AG08396 (cell line): ENCODE measurements around the gene TOLLIP.
A peak's percentile ranks its signal among the peaks of the same experiment; 100 is the strongest.
"Not testable (repeated sequence)": the region's sequence is repeated elsewhere in the genome, so short reads cannot be mapped to it uniquely, and the experiment has no call there.

Source experiments
- DNase-seq: peaks from one replicate; pipeline ENCODE4 v3.0.0; 2012; ENCODE audit warnings: low spot score, mixed read lengths

The TOLLIP gene

GRCh38 chr11:1281326-1281973 lies 28.0 kb downstream of the TOLLIP start:
- DNase-seq, result no peak

GRCh38 chr11:1280116-1281035 lies 29.1 kb downstream of the TOLLIP start:
- no peak for DNase-seq

DNA sequence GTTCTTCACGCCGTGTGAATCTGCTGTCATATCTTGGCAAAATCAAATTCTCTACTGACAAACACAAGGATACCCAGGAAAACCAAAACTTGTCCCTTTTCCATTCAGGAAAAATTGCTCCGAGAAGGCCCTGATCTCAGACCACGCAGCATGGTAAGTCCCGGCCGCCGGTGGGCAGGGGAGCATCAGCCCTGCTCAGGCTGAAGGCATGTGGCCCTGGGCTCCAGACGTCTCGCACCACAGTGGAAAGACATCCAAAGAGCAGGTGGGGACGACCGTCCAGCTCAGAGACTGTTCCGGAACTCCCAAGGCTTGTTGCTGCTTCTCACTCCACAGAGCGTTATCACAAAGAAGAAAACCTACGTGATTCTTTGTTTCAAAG lies 29.8 kb downstream of the TOLLIP start:
- DNase-seq, result no peak

DNA sequence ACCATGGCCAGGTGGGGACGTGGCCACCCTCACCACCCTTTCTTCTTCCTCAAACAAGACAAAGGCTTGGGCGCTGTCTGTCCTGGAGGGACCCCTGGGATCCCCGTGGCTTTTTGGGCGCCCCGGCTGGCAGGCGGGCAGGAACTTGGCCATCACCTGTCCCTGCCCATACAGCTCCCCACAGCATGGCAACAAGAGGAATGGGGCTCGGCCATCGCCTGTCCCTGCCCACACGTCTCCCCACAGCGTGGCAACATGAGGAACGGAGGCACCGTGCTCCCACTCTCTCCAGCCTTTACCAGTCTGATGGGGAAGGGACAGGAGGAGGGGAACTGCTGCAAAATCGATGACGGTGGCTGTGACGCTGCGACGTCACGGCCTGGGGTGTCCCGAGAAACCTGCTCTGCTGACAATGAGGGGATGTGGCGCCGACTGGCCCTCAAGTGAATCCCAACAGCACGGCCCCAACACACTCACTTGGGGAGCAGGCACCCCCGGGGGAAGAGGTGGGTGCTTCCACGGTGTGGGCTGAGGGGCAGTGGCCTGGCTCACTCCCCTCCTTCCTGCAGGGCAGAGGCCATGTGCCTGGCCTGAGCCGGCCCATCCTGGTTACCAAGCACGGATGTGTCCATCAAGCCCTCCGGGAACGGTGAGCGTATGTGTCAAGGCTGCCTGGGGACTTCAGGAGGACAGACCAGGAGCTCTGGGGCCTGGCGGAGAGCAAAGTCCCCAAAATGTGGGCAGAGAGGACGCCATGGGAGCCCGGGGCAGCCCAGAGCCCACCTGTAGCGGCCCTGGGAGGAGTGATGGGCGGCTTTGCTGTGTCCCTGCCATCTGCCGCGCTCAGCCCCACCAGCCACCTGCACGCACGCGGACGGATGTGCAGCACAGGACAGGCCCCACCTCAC lies 30.4 kb downstream of the TOLLIP start:
- no peak for DNase-seq

DNA sequence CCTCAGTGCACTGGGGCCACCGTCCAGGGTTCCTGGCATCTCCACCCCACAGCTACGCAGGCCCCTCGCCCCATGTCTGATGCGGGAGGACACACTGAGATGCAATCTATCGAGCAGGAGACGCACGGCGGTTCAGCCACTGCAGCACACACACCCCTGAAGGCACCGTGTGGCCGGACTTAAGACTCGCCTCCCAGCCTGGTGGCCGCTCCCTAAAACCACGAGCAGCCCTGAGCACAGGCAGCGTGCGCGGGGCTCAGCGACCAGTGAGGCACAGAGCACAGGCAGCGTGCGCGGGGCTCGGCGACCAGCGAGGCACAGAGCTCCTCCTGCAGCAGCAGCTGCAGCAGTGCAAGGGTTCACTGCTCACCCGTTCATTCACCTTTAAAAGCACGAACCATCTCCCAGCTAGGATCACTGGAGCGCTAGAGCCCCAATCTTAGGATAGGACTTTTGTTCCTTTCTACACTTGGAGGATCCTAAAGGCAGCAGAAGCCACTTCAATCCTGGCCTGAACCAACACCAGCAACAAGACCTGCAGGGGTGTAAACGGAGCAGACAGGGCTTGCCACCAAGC lies 31.4 kb downstream of the TOLLIP start:
- no peak for DNase-seq

DNA sequence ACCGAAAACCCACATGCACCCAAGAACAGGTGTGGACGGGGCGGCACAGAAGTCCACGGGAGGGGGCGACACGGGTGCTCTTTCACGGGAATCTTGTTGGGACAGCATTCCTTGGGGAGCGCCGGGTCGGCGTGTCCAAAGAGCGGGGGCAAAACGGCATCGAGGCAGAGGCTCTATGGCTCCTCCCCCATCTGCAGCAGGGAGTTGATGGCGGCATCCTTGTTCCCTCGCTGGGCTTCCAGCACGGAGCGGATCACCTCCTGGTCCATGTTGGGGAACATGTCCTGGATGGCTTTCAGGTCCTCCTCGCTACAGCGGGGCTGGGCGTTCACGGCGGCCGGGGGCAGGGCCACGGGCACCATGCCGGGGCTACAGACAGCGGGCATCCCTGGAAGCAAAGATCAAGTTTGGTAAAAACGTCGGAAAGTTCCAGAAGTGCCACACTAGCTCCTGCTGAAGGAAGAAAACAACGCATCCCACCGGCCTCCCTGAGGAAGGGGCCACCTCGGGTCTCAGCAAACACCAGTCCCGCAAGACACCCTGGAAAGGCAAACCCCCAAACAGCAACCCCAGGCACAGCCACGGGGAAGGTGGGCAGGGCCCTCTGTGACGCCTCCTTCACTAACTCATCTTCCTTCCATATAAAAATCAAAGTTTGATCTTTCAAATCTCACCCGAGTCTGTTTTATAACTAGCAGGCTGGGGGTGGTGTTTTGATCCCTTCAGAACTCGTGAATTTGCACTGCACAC lies 32.4 kb downstream of the TOLLIP start:
- DNase-seq, result no peak

- DNase-seq, result no peak
These were observed 33.2 kb downstream of the TOLLIP start for GRCh38 chr11:1276041-1276790.

DNA sequence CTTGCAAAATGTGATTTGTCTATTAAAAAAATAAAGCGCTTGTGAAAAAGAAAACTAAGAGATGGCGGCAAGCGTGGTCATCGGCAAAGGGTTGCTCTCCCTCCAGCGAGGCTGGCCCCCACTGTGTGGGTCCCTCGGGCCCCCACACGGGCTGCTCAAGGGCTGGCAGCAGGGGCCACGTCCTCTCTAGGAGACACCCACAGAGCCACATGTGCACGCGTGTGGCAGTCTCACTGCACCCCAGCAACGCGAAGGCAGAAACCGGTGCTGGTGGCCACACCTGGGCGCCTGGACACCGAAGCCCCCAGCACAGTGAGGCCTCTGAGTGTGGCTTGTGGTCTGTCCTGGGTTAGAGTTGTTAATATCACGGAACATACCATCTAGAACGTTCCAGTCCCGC lies 34.4 kb downstream of the TOLLIP start:
- no peak for DNase-seq

- no peak for DNase-seq
These were observed 34.9 kb downstream of the TOLLIP start for GRCh38 chr11:1274501-1274900.

DNA sequence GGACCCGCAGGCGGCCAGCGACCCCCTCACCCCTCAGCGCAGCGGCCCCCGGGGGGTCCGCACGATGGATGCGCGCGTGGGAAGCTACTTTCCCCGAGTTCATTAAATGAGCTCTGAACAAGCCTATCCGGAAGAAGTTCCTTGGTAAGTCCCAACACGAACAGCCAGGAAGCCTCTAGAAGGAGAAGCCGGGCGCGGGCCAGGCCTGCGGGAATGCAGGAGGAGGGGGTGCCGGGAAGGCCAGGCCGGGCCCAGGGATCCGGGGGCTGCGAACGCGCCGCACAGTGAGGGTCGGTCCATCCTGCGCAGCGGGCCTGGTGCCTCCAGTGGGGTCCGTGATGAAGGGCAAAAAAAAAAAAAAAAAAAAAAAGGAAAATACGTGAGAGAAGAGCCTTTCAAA lies 36.9 kb downstream of the TOLLIP start:
- no peak for DNase-seq

GRCh38 chr11:1271927-1272326 lies 37.5 kb downstream of the TOLLIP start:
- no peak for DNase-seq

- no peak for DNase-seq
These were observed 38.0 kb downstream of the TOLLIP start for GRCh38 chr11:1271406-1271805.

DNA sequence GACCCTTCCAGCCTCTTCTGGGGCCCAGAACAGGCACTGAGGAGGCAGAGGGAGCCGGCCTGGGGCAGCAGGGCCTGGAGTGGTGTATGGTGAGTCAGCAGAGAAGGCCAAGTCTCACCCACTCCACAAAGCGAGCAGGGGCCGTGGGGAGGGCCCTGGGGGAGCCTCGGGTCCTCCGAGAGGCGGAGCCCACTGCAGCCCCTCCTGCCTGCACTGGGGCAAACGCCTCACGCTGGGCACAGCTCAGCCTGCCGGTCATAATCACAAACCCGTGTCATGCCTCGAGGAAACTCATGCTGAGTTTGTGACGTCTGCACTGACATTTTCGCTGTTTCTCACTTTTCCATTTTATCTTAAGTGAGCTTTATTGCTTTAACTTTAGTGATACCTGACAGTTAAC lies 38.4 kb downstream of the TOLLIP start:
- DNase-seq, result no peak

DNA sequence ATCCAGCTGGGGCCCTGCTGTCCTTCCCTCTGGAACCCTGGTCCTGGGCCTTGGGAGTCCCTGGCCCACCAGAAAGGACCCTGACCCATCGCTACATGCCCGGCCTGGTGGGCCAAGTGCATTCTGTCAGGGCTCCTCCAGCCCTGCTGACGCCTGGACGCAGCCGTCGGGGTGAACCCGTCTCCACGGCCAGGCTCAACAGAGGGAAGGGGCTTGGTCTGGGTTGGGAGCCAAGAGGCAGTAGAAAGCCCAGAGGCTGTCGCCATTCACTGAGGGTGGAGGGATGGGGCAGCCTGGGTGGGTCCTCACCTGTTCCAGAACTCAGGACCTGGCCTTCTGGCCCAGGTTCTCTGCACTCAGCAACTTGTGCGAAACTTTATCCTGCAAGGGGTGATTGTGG lies 39.0 kb downstream of the TOLLIP start:
- DNase-seq, result no peak

DNA sequence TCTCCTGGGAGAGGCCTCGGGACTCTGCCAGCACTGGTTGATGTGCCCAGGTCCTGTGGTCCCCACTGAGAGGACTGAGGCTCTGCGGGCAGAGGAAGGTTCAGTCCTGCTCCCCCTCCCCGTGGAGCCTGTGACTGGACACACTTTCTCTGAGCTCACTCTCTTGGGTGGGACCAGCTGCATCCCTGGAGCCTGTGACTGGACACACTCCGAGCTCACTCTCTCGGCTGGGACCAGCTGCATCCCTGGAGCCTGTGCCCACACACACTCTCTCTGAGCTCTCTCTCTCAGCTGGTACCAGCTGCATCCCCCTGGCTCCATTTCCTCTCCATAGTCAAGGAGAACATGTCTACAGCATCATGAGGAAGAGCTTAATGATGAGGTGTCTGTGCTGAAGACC lies 39.5 kb downstream of the TOLLIP start:
- no peak for DNase-seq

DNA sequence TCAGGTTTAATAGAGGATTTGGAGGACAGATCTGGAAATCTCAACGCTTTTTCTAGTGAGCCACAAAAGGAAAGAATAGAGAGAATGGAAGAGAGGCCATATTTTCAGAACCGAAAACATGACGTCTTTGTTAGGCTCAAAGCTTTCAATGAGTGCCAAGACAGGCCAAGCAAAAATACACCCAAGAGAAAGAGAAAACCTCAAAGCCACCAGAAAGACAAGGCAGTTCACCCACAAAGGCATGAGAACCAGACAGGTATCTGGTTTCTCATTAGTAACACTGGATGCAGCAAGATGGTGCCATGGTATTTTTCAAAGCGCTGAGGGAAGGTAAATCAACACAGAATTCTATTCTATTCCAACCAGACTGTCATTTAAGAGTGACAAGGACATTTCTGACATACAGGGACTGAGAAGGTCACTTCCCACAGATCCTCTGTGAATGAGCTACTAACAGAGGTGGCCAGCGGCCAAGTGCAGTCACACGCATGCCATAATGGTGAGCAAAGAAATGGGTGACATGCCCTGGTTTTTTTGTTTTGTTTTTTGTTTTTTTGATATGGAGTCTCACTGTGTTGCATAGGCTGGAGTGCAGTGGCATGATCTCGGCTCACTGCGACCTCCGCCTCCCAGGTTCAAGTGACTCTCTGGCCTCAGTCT lies 41.9 kb downstream of the TOLLIP start:
- no peak for DNase-seq

GRCh38 chr11:1266976-1267375 lies 42.5 kb downstream of the TOLLIP start:
- DNase-seq, result not testable (repeated sequence)

GRCh38 chr11:1265480-1265879 lies 44.0 kb downstream of the TOLLIP start:
- not testable (repeated sequence) for DNase-seq

DNA sequence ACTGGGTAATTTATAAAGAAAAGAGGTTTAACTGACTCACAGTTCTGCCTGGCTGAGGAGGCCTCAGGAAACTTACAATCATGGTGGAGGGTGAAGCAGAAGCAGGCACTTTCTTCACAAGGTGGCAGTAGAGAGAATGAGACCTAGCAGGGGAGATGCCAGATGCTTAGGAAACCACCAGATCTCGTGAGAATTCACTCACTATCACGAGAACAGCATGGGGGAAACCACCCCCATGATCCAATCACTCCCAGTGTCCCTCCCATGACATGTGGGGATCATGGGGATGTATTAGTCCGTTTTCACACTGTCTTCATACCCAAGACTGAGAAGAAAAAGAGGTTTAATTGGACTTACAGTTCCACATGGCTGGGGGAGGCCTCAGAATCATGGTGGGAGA lies 45.0 kb downstream of the TOLLIP start:
- DNase-seq, result peak; percentile 67

DNA sequence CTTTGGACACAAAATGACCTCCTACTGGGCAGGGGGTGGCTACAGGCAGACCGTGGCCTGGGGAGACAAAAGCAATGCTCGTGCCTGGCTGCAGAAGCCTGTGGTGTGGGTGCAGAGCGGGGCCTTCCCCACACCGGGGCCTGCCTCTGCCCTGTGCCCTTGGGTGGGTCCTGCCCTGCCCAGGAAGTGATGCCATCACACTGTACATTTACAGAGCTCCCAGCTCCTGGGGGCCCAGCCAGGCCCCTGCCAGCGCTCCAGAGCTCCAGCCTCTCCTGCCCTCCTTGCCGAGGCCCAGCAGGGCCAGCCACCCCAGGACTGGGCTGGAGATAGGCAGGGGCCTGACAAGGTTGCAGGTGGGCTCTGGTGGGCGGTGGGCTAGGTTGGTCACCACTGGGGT lies 46.4 kb downstream of the TOLLIP start:
- no peak for DNase-seq
